ENCODE data around the gene TNNT2. TPM values are rescaled to one million over a fixed set of nuclear protein-coding genes. Genes with fewer than 3 reads are reported as not detected.

The TNNT2 gene
- total and polyA plus RNA-seq, 2 of the 8 experiments (the other 6 are each of a cell fraction or from before 2014, with no cell fraction given): 3.1 to 21.0 TPM

GRCh38 chr1:201422436-201423030, 45.1 kb upstream of the TNNT2 start:
- no peaks in the 10 kb centered on the region for H4K20me1 ChIP-seq (replicated peaks in 1 of 2; ENCODE audit: control insufficient read depth in 1 of 2, insufficient read depth in 2 of 2, low read length in 2 of 2)
- ChIA-PET POLR2A (ENCODE audit: partially characterized antibody) (interaction anchor here (1.7 to 2.6 kb wide), 2 partner anchors 11 to 16 kb away, joined by 4 to 8 read pairs; no protein-coding TSS in a partner anchor), CTCF (ENCODE audit: partially characterized antibody) (interaction anchor here (0.7 to 7.0 kb wide), 7 partner anchors 9 to 90 kb away, joined by 3 to 60 read pairs (median 4); no protein-coding TSS in a partner anchor)
- no peak overlapping the region for H3K23ac ChIP-seq (ENCODE audit: insufficient read length)
- H3K79me1 ChIP-seq (ENCODE audit: low read depth, low read length): no peaks in the 10 kb centered on the region
- H2BK5ac ChIP-seq (ENCODE audit: low read depth, low read length): no peak overlapping the region
- H4K5ac ChIP-seq (ENCODE audit: insufficient read length, low read depth, low read length): no peak overlapping the region
- no peak overlapping the region for H3K9ac ChIP-seq (replicated peaks in 1 of 4; ENCODE audit: extremely low read depth in 1 of 4, low read depth in 3 of 4, low read length in 3 of 4)
- H3K4me1 ChIP-seq (replicated peaks in 1 of 4; ENCODE audit: control insufficient read depth in 3 of 4, insufficient read depth in 4 of 4, low read length in 3 of 4): peaks cover 0 to 10% (median 0%) of the 10 kb centered on the region in 4 experiments; a peak in 1 of 7 replicates
- H3K23me2 ChIP-seq (ENCODE audit: low read depth, low read length): no peaks in the 10 kb centered on the region; the same call in 1 of the 2 replicates
- 88% methylated on average over 6 of the region's 6 CpGs; no CpG with 5 or more reads in 1 of the 2 experiments for WGBS, 2 experiments (ENCODE audit: extremely low coverage in 1 of 2, insufficient coverage in 1 of 2, insufficient read length in 1 of 2, insufficient replicate concordance in 2 of 2, low coverage in 1 of 2, low lambda C conversion rate in 2 of 2, missing lambda C conversion rate in 1 of 2)
- no peak overlapping the region for H3K4ac ChIP-seq (replicated peaks; ENCODE audit: insufficient read length, low read depth, low read length)
- H2BK120ac ChIP-seq (replicated peaks; ENCODE audit: low read depth, low read length): no peak overlapping the region
- DNase-seq (ENCODE audit: low read depth in 1 of 2, low spot score in 2 of 2): no peak
- no peak overlapping the region for H2BK15ac ChIP-seq (ENCODE audit: low read length)
- 0 out of 7 replicates have a peak, but pooled peaks cover 0 to 2% (median 0%) of the 10 kb centered on the region in 4 experiments for H3K27me3 ChIP-seq (replicated peaks in 1 of 4; ENCODE audit: control insufficient read depth in 3 of 4, extremely low read depth in 1 of 4, insufficient read depth in 3 of 4, low read length in 3 of 4)
- no peak for FAIRE-seq
- H4K91ac ChIP-seq (replicated peaks; ENCODE audit: insufficient read length, low read length): no peak overlapping the region
- no peak overlapping the region for H4K8ac ChIP-seq (ENCODE audit: extremely low read depth, insufficient read depth, low read length)
- H2AFZ ChIP-seq (ENCODE audit: low read length): no peak overlapping the region
- H3K4me2 ChIP-seq (ENCODE audit: insufficient read depth in 1 of 2, low read depth in 2 of 2, low read length in 2 of 2): no peak overlapping the region
- no peak overlapping the region for H3K56ac ChIP-seq (replicated peaks; ENCODE audit: insufficient read length, low read depth, low read length)
- no peak overlapping the region for H3K18ac ChIP-seq (ENCODE audit: extremely low read depth, low read length)
- H3K79me2 ChIP-seq (ENCODE audit: control insufficient read depth in 1 of 2, insufficient read depth in 2 of 2, low read length in 2 of 2): no peaks in the 10 kb centered on the region
- no peak overlapping the region for H3K27ac ChIP-seq (ENCODE audit: low read depth, low read length)
- H3K4me3 ChIP-seq (ENCODE audit: extremely low read depth in 1 of 4, insufficient read depth in 2 of 4, low read depth in 3 of 4, low read length in 4 of 4): no peak overlapping the region
- H3K36me3 ChIP-seq (ENCODE audit: control insufficient read depth in 2 of 4, insufficient read depth in 4 of 4, low read length in 3 of 4): no peaks in the 10 kb centered on the region
- H2BK20ac ChIP-seq (ENCODE audit: low read length): no peak overlapping the region
- no peak overlapping the region for H3K14ac ChIP-seq (ENCODE audit: insufficient read length)
- H2BK12ac ChIP-seq (ENCODE audit: low read depth, low read length): no peak overlapping the region
- no peak overlapping the region for H2AK5ac ChIP-seq (ENCODE audit: low read depth, low read length)
- H3K9me3 ChIP-seq (ENCODE audit: insufficient read depth in 2 of 2, low read depth in 1 of 2, low read length in 1 of 2): no peaks in the 10 kb centered on the region; a peak in 1 of 4 replicates
- TF ChIP-seq E2F6 (IDR thresholded peaks at IDR 0.05) (no peak), ZNF274 (IDR thresholded peaks at IDR 0.05; ENCODE audit: borderline replicate concordance, extremely low read depth, low read length) (no peak), CEBPB (IDR thresholded peaks at IDR 0.05; ENCODE audit: low read depth, low read length) (no peak), MAFK (IDR thresholded peaks at IDR 0.05; ENCODE audit: low read depth, low read length) (no peak), EGR1 (IDR thresholded peaks at IDR 0.05; ENCODE audit: borderline replicate concordance, low read depth, low read length) (no peak), BCL11A (IDR thresholded peaks at IDR 0.05; ENCODE audit: low read depth in 2 of 2, low read length in 2 of 2) (no peak), NRF1 (IDR thresholded peaks at IDR 0.05; ENCODE audit: low read depth, low read length) (no peak), SAP30 (IDR thresholded peaks at IDR 0.05; ENCODE audit: insufficient read depth, insufficient replicate concordance, low read length) (no peak)
- TF ChIP-seq, protein P1, sequence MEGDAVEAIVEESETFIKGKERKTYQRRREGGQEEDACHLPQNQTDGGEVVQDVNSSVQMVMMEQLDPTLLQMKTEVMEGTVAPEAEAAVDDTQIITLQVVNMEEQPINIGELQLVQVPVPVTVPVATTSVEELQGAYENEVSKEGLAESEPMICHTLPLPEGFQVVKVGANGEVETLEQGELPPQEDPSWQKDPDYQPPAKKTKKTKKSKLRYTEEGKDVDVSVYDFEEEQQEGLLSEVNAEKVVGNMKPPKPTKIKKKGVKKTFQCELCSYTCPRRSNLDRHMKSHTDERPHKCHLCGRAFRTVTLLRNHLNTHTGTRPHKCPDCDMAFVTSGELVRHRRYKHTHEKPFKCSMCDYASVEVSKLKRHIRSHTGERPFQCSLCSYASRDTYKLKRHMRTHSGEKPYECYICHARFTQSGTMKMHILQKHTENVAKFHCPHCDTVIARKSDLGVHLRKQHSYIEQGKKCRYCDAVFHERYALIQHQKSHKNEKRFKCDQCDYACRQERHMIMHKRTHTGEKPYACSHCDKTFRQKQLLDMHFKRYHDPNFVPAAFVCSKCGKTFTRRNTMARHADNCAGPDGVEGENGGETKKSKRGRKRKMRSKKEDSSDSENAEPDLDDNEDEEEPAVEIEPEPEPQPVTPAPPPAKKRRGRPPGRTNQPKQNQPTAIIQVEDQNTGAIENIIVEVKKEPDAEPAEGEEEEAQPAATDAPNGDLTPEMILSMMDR (IDR thresholded peaks at IDR 0.05; ENCODE audit: control extremely low read depth in 1 of 3, insufficient read depth in 1 of 3, low read depth in 1 of 3, low read length in 3 of 3): no peak

All from H1 (cell line).